Muscle of arm (tissue), 14 donors: ENCODE results near the gene ZMIZ2. TPM values are rescaled to one million over a fixed set of nuclear protein-coding genes. Genes with fewer than 3 reads are reported as not detected.
A peak's percentile ranks its signal among the peaks of the same experiment; 100 is the strongest.
"Not testable (repeated sequence)": the region's sequence is repeated elsewhere in the genome, so short reads cannot be mapped to it uniquely, and the experiment has no call there.

Source experiments
- DNase-seq: peaks from one replicate; pipeline ENCODE4 v3.0.0-alpha.2; 2013
- long read RNA-seq, 11 donors: transcript quantifications; one replicate each; lab custom pipeline, GENCODE V29; 2026
- polyA plus RNA-seq, 12 donors: library from polyadenylated mRNA; unstranded; fragments of 120-200 nt; gene quantifications; one replicate each; pipeline ENCODE4 v1.2.1, GENCODE V29; 2013; ENCODE audit not compliant: insufficient read length in 12 of 12

The ZMIZ2 gene, protein sequence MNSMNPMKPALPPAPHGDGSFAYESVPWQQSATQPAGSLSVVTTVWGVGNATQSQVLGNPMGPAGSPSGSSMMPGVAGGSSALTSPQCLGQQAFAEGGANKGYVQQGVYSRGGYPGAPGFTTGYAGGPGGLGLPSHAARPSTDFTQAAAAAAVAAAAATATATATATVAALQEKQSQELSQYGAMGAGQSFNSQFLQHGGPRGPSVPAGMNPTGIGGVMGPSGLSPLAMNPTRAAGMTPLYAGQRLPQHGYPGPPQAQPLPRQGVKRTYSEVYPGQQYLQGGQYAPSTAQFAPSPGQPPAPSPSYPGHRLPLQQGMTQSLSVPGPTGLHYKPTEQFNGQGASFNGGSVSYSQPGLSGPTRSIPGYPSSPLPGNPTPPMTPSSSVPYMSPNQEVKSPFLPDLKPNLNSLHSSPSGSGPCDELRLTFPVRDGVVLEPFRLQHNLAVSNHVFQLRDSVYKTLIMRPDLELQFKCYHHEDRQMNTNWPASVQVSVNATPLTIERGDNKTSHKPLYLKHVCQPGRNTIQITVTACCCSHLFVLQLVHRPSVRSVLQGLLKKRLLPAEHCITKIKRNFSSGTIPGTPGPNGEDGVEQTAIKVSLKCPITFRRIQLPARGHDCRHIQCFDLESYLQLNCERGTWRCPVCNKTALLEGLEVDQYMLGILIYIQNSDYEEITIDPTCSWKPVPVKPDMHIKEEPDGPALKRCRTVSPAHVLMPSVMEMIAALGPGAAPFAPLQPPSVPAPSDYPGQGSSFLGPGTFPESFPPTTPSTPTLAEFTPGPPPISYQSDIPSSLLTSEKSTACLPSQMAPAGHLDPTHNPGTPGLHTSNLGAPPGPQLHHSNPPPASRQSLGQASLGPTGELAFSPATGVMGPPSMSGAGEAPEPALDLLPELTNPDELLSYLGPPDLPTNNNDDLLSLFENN
- polyA plus RNA-seq = 10 to 100 TPM in 11 of 12 donors, not detected in 1; 24.5 to 90.1 (median 34.1) TPM
- long read RNA-seq, donor 1, partial matches to known transcripts = 18 of 28 reads
- long read RNA-seq, donor 1, other reads (novel, unspliced or antisense) = 6 of 28 reads
- long read RNA-seq, donor 2, partial matches to known transcripts = 0 of 3 reads
- long read RNA-seq, donor 2, other reads (novel, unspliced or antisense) = 0 of 3 reads
- long read RNA-seq, donor 3, partial matches to known transcripts = 13 of 14 reads
- long read RNA-seq, donor 3, other reads (novel, unspliced or antisense) = 0 of 14 reads
- long read RNA-seq, donor 4, partial matches to known transcripts = 11 of 12 reads
- long read RNA-seq, donor 4, other reads (novel, unspliced or antisense) = 0 of 12 reads
- long read RNA-seq, donor 5, partial matches to known transcripts = 0 of 1 reads
- long read RNA-seq, donor 5, other reads (novel, unspliced or antisense) = 0 of 1 reads
- long read RNA-seq, donor 6 = 0 reads
- long read RNA-seq, donor 7 = 0 reads
- long read RNA-seq, donor 8, partial matches to known transcripts = 0 of 1 reads
- long read RNA-seq, donor 8, other reads (novel, unspliced or antisense) = 0 of 1 reads
- long read RNA-seq, donor 9, partial matches to known transcripts = 7 of 7 reads
- long read RNA-seq, donor 9, other reads (novel, unspliced or antisense) = 0 of 7 reads
- long read RNA-seq, donor 10, partial matches to known transcripts = 31 of 32 reads
- long read RNA-seq, donor 10, other reads (novel, unspliced or antisense) = 0 of 32 reads
- long read RNA-seq, donor 11 = 0 reads

DNA sequence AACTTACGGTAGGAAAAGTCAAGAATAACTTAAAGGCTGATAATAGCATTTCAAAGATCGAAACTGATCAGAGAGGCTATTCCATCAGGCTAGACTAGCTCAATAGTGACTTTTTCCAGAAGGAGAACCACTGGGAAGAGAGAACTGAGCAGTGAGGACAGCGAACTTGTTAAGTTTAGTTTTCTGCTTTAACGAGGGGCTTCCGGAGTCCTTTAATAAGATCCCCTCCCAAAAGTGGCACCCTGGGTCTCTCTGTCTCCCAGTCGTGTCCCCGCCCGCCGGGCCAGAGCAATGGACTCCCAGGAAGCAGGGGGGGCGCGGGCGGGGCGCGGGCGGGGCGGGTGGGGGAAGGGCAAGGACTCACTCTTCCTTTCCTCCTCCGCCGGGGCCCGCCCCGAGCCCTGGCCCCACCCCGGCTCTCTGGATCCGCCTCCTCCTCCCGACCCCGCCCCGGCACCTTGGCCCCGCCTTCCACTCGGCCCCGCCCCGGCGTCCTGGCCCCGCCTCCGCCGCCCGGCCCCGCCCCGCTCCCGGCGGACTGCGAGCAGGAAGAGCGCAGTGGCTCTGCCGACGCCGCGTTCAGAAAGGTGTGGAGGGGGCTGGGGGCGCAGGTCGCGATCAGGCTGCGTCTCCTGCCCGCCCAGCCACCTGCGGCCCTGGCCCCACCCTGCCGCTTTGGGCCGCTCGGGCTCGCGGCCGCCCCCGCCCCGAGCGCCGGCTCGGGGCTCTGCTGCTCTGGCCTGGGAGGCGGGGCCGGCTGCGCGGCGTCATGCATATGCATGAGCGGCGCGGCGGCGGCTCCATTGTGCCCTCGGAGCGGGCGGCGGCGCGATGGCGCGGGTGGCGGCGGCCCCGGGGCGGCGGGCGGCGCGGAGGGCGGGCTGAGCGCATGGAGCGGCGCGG, at the start of gene ZMIZ2:
ZMIZ2 (plus strand) TSS at position 803 of the 903 bp plus-strand sequence. CDS start 7,403 bp downstream, outside the sequence.
- DNase-seq = peak; percentile 84

DNA sequence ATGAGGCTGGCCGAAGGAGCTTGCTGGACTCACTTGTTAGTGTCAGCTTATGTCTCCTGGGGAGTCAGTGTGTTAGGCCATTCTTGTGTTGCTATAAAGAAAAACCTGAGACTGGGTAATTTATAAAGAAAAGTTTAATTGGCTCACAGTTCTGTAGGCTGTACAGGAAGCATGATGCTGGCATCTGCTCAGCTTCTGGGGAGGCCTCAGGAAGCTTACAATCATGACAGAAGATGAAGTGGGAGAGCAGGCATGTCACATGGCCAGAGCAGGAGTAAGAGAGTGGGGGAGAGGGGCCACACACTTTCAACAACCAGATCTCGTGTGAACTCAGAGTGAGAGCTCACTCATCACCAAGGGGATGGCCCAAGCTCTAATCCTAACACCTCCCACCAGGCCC, 49.0 kb upstream of the ZMIZ2 start:
- not testable (repeated sequence) for DNase-seq

DNA sequence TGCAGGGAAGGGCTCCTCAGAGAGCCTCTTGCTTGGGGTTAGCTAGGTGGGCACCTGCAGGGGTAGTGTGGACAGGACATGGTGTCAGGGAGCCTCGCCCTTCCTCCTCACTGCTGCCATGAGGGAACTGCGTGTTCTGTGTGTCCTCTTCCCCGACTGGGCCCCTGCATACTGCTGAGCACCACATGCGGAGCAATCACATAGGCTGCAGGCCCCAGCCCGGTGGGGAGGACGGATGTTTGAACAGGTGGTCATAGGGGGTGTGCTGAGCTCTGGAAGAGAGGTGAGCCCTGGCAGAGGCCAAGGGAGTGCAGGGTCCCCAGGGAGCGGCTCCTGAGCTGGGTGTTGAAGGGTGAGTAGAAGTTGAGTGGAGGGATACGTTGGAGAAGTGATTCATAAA, 48.3 kb upstream of the ZMIZ2 start:
- DNase-seq = no peak

DNA sequence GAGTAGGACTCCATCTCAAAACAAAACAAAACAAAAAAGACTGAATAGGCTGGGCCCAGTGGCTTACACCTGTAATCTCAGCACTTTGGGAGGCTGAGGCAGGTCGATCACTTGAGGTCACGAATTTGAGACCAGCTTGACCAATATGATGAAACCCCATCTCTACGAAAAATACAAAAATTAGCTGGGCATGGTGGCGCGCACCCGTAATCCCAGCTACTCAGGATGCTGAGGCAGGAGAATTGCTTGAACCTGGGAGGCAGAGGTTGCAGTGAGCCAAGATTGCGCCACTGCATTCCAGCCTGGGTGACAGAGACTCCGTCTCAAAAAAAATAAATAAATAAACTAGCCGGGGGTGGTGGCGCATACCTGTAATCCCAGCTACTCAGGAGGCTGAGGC, 45.3 kb upstream of the ZMIZ2 start:
- not testable (repeated sequence) for DNase-seq

DNA sequence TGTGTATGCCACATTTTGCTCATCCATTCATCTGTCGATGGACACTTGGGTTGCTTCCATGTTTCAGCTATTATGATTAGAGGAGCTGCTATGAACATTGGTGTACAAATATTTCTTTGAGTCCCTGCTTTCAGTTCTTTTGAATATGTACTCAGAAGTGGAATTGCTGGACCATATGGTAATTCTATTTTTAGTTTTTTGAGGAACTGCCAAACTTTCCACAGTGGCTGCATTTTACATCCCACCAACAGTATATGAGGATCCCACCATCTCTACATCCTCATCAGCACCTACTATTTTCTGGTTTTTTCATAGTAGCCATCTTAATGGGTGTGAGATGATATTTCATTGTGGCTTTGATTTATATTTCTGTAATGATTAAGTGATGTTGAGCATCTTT, 44.7 kb upstream of the ZMIZ2 start:
- peak; percentile 17 for DNase-seq

DNA sequence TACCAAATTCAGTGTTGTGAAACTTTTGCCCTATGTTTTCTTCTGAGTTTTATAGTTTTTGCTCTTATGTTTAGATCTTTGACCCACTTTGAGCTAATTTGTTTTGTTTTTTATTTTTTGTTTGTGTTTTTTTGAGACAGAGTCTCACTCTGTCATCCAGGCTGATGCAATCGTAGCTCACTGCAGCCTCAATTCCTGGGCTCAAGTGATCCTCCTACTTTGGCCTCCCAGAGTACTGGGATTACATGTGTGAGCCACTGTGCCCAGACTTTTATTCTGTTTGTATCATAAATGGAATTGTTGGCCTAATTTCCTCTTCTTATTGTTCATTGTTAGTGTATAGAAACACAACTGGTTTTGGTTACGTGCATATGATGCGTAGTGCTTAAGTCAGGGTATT, 43.2 kb upstream of the ZMIZ2 start:
- DNase-seq = no peak

DNA sequence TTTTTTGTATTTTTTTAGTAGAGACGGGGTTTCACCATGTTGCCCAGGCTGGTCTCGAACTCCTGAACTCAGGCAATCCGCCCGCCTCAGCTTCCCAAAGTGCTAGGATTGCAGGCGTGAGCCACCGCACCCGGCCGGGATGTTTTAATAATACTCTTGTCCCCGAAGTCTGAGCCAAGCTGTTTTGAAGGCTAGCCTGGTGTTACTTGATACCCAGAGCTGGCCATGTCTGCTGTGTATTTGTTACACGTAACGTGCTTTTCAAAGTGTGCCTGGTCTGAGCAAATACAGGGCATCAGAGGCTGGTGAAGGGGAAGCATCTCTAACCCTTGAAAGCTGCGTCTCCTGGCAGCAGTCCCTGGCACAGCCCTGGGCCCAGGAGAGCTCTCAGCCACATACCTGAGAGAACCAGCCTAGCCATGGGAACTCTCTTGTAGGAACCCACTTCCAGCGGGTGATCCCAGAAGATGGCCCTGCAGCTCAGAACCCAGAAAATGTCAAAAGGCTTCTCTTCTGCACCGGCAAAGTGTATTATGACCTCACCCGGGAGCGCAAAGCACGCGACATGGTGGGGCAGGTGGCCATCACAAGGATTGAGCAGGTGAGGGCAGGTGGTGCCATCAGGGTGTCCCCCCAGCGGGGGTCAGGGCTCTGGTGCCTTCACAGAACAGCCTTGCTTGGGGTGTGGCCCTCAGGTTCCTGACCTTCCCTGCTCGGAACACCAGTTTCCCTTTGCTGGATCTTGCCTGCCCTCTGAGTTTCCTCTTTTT, 41.7 kb upstream of the ZMIZ2 start:
- no peak for DNase-seq

DNA sequence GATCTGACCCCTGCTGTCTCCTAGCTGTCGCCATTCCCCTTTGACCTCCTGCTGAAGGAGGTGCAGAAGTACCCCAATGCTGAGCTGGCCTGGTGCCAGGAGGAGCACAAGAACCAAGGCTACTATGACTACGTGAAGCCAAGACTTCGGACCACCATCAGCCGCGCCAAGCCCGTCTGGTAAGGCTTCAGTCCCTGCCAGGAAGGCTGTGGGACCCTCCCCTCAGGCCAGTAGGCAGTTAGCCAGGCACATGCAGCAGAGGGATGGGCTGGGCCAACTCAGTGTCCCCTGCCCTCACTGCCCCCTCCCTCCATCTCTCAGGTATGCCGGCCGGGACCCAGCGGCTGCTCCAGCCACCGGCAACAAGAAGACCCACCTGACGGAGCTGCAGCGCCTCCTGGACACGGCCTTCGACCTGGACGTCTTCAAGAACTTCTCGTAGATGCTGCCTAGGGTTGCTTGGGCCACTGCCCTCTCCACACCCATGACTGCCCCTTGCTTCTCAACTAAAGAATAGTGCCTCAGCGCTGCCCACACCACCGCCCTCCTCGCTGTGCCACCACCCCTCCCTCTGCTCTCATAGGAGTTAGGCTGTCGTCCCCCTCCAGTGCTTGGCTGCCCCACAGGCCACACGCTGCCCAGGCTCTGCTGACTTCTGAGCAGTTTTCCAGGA, 41.0 kb upstream of the ZMIZ2 start:
- no peak for DNase-seq

DNA sequence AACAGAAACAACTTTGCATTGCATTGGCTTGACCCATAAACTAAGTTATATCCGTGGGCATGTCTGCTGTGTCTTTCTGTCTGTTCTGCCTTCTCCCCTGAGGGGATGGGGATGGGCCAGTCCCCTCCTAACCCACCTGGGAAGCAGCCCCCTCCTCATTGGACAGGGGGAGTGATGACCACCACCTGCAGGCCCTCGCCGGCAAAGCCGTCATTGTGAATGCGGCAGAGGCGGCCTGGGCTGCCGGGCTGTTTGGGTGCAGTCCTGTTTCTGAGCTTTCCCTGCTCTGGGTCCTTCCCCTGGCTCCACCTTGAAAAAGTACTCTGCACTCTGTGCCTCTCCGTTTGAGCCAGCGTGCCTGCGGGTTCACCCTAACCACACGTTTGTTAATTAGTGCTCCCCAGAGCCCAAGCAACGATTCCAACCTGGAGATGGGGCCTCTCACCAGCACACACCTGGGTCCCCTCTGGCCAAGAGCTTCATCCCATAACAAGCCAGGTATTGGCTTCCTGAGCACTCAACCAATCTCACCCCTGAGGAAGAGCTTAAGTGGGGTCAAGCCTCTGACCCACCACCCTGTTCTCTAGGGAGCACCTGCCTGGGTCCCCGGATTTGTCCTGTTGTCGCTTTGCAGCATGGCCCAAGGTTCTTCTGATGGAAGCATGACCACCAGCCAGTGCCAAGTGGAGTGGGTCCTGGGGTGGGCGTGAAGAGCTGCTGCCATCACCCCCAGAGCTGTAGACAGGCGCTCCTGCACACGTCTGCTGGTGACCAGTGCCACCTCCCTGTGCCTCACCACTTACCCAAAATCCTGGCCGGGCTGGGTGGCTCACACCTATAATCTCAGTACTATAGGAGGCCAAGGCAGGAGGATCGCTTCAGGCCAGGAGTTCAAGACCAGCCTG, 39.4 kb upstream of the ZMIZ2 start:
- DNase-seq = no peak

DNA sequence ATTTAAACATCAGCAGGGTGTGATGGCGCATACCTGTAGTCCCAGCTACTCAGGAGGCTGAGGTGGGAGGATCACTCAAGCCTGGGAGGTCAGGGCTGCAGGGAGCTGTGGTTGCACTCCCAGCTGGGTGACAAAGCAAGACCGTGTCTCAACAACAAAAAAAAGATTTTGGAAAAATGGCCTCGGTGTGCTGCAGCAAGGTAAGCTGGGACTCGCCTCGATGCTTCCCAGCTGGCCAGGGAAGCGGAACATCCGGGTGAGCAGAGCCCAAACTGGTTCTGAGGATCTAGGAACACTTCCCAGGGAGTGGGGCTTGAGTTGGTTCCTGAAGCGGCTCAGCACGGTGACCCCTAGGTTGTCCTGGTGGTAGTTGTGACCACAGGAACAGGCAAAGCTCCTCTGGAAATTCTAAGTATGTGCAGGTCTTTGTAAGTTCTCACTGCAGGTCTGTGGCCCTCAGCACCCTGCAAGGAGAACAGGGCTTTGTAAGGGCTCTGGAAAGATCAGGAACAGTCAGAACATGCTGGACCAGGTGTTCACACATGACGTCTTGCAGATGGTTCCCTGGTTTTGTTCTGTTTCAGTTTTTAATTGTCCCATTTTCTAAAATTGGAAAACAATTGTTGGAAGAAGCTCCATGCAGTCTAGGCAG, 38.6 kb upstream of the ZMIZ2 start:
- no peak for DNase-seq

DNA sequence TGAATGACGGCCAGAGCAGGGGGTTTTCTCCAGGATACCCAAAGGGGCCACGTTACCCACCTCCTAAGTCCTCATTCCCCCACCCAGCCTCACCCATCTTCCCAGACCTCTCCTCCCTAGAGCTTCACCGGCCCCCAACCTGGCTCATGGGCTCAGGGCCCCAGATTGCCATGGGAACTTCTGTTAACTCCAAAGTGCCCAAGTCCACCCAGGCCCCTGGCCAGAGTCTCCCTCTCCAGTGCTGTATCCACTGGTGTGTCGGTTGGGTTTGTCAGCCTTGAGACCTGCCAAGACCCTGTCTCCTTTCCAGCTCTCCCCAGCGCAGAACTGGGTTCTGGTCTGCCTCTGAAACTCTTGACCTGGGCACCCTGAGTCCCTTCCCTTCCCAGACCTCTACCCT, 37.1 kb upstream of the ZMIZ2 start:
- DNase-seq = no peak

DNA sequence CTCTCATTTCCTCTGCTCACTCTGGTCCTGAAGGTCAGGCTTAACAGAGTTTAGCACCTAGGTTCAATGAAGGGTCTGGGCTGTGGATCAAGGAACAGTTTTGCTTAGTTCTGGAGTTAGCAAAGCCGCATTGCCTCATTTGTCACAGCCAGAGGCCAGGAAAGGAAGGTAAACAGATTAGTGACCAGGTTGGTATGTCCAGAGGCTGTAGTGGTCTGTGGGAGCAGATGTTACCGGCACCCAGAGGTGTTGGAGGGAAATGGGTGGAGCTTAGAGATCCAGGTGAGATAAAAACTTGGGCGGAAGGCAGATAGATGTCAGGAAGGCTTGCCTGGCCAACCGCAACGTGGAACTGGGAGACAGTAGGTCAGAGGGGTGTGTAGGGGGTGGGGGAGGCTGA, 36.6 kb upstream of the ZMIZ2 start:
- no peak for DNase-seq

DNA sequence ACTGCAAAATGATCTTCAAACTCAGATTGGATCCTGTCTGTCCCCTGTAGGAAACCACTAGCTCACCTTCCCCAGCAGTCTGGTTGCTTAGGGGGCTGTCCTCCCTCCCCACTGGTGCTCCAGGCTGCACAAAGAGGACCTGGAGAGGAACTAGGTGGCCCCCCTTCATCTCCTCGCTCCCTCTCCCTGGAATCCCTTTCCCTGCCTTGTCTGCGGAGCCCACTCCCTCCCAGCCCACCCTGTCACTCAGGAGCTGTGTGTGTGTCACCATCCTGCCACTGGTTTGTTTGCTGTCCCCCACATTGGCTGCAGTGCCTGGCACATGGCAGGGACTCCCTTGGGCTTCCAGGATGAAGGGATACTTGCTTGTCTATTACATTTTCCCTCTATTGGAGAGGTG, 35.5 kb upstream of the ZMIZ2 start:
- no peak for DNase-seq

DNA sequence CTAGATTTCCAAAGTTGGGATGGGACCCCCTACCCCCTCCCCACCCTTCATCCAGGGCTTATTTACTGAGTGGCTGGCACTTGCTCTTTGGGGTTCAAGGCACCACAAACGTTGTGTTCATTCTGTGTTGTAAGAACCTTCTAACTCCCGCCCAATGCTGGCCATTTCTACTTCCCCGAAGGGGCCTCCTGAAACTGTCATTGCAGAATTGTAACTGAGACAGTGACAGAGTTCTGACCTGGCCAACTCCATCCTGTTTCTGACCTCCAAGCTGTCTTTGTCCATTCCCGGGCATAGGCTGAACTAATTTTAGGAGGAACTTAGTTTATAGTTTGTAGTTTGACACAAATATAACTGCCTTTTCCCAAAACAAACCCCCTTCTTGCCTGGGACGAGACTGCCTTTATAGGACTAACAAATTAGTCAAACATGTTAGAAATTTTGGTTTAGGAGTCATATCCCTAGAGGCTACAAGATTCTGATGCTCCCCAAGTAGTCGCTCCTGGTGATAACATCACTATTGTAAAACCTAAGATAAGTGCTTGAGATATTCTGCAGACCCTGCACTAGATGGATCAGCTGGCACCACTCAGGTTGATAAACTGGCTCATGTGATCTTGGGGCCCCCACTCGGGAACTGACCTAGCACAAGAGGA, 34.8 kb upstream of the ZMIZ2 start:
- DNase-seq = no peak

DNA sequence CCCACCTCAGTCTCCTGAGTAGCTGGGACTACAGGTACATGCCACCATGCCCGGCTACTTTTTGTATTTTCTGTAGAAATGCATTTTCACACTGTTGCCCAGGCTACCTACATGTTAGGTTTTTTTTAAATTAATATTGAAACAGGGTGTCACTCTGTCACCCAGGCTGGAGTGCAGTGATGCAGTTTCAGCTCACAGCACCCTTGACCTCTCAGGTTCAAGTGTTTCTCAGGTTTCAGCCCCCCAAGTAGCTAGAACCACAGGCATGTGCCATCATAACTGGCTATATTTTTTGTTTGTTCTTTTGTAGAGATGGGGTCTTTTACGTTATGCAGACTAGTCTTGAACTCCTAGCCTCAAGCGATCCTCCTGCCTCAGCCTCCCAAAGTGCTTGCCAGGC, 32.4 kb upstream of the ZMIZ2 start:
- DNase-seq = no peak

DNA sequence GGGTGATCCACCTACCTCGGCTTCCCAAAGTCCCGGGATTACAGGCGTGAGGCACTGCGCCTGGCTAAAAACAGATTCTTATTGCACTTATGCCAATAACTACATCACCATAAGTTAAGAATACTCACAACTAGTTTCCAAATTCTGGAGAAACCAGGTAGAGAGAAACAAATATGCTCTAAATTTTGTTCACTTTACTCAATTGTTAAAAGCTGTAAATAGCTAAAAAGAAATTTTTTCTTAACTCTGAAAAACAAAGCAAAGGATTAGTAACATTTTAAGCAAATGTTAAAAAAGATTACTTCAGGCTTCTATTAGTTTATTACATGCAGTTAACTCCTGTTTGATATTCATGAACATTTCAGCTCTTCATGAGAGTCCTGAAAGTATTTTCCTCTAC, 28.3 kb upstream of the ZMIZ2 start:
- DNase-seq = no peak
